GM23248 (cell line): ENCODE results near the gene STARD3.
A peak's percentile ranks its signal among the peaks of the same experiment; 100 is the strongest.

Experiments used
- EZH2 ChIP-seq: fragments of 200-600 bp; sonication (generic); IDR thresholded peaks from 2 replicates; pipeline ENCODE4 v1.6.1; 2018; ENCODE audit warnings: antibody characterized with exemption, mild to moderate bottlenecking; ENCODE audit not compliant: insufficient read depth, poor library complexity, severe bottlenecking
- EZH2phosphoT487 ChIP-seq: fragments of 200-600 bp; sonication (generic); IDR thresholded peaks from 2 replicates; pipeline ENCODE4 v1.6.1; 2018; ENCODE audit warnings: antibody characterized with exemption, moderate library complexity, mild to moderate bottlenecking, low read depth; ENCODE audit not compliant: insufficient read depth

DNA sequence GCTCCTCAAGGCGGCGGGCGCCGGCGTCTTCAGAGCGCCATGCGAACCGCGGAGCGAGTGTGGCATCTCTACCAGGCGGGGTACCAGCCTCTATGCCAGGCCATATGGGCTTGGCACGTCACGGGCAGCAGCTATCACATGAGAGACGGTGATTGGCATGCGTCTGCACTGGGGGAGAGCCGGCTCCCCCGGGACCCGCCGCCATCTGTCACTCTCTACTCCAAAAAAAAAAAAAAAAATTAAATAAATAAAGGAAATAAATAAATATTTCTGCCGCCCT is 29.2 kb upstream of the STARD3 start, which contains the start of gene NEUROD2:
- no peak for TF ChIP-seq EZH2
- 0 out of 2 replicates have a peak, but pooled peaks have one; percentile 50 for TF ChIP-seq EZH2phosphoT487
